Spleen (tissue), 7 donors: ENCODE measurements around the gene PLD4.

Source experiments
- POLR2A ChIP-seq, 3 donors: fragments of 450-650 bp; IDR thresholded peaks; one replicate each; pipeline ENCODE4 v1.5.1; 2017; ENCODE audit warnings: antibody characterized with exemption in 3 of 3, mild to moderate bottlenecking in 1 of 3
- TF ChIP-seq, protein P1 (sequence below), 11 experiments: fragments of 200-600 bp in 7 of 11; fragments of 450-650 bp in 4 of 11; sonication (generic) in 4 of 11; IDR thresholded peaks in 8 of 11; conservative IDR thresholded peaks in 3 of 11; 1 replicate in 7 of 11; 2 replicates in 4 of 11; pipeline versions ENCODE4 v1.4.0 to v1.8.0; 2016 to 2021; ENCODE audit warnings: antibody characterized with exemption in 11 of 11, inconsistent platforms in 4 of 11, mild to moderate bottlenecking in 1 of 11
- donor health status: DM: no; HTN: no; CAD: no; lungs with moderate emphysema.
- donor health status: DM: no; HTN: no; CAD: no.
- donor health status: DM: no; HTN: no; CAD: no.

DNA sequence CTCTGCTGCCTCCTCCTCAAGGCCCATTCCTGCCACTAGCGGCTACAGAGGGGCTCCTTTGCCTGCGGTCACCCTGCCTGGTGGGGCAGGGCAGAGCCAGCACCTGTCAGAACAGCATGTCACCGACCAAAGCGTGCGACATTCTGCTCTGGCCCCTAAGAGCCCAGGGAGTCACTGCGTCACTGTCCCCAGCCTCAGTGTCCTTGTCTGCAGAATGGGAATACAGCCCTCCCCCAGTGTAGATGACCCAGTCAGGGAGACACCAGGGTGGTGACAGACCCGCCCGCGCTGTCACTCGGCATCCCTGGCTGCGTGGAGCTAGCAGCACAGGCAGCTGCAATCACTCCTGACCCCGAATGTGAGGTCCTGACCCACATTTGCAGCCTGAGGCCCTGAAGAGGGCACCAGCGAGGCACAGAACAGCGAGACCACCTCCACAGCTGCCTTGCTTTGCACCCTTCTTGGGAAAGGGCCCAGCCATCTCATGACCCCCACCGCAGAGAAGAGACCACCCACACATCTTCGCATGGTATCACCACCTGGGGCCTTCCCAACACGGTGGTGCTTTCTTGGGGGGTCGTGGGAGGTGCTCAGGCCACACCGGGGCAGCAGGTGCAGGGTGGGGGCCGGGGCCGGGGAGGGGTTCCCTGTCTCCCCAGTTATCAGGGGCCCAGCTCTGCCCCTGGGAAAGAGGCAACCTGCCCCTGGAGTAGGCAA, 51.0 kb downstream of the PLD4 start:
- no peak for TF ChIP-seq POLR2A (IDR thresholded peaks at IDR 0.05)
- TF ChIP-seq, protein P1, sequence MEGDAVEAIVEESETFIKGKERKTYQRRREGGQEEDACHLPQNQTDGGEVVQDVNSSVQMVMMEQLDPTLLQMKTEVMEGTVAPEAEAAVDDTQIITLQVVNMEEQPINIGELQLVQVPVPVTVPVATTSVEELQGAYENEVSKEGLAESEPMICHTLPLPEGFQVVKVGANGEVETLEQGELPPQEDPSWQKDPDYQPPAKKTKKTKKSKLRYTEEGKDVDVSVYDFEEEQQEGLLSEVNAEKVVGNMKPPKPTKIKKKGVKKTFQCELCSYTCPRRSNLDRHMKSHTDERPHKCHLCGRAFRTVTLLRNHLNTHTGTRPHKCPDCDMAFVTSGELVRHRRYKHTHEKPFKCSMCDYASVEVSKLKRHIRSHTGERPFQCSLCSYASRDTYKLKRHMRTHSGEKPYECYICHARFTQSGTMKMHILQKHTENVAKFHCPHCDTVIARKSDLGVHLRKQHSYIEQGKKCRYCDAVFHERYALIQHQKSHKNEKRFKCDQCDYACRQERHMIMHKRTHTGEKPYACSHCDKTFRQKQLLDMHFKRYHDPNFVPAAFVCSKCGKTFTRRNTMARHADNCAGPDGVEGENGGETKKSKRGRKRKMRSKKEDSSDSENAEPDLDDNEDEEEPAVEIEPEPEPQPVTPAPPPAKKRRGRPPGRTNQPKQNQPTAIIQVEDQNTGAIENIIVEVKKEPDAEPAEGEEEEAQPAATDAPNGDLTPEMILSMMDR (IDR thresholded peaks at IDR 0.05 in 8 of 11, conservative IDR thresholded peaks at IDR 0.05 in 3 of 11), result no peak
